GM12878 (cell line): Measurements from ENCODE around the gene AGPAT2.

Experiments
- ATF3 ChIP-seq: IDR thresholded peaks from 2 replicates; pipeline ENCODE4 v1.6.1; 2011; ENCODE audit warnings: low read depth, mild to moderate bottlenecking, low read length, moderate library complexity, borderline replicate concordance; ENCODE audit errors: extremely low read depth
- CREM ChIP-seq: IDR thresholded peaks from 2 replicates; pipeline ENCODE4 v1.6.1; 2014; ENCODE audit warnings: antibody characterized with exemption, low read depth
- CTCF ChIP-seq, 3 experiments: IDR thresholded peaks in 2 of 3; conservative IDR thresholded peaks in 1 of 3; 2 replicates each; pipeline ENCODE4 v1.5.1; 2011; ENCODE audit warnings: low read depth in 3 of 3, low read length in 3 of 3, mild to moderate bottlenecking in 3 of 3, control low read depth in 2 of 3, moderate library complexity in 2 of 3, inconsistent platforms in 1 of 3, mixed read lengths in 1 of 3; ENCODE audit not compliant: control insufficient read depth in 2 of 3, insufficient read depth in 1 of 3; ENCODE audit errors: extremely low read depth in 1 of 3
- NFIC ChIP-seq: IDR thresholded peaks from 2 replicates; pipeline ENCODE4 v1.6.1; 2012; ENCODE audit warnings: low read depth, mild to moderate bottlenecking, inconsistent platforms, low read length, moderate library complexity
- POLR2AphosphoS2 ChIP-seq: IDR thresholded peaks from 2 replicates; pipeline ENCODE4 v1.6.1; 2011; ENCODE audit warnings: low read depth, mild to moderate bottlenecking, low read length, improper control_type of control experiment, moderate library complexity
- POLR2AphosphoS5 ChIP-seq: IDR thresholded peaks from 2 replicates; pipeline ENCODE4 v1.6.1; 2011; ENCODE audit warnings: mild to moderate bottlenecking, low read length, inconsistent platforms
- SREBF2 ChIP-seq: IDR thresholded peaks from 2 replicates; pipeline ENCODE4 v1.6.1; 2012; ENCODE audit warnings: mild to moderate bottlenecking, low read length
- TAF1 ChIP-seq: IDR thresholded peaks from 2 replicates; pipeline ENCODE4 v1.6.1; 2011; ENCODE audit warnings: mild to moderate bottlenecking, low read depth, low read length, borderline replicate concordance
- TARDBP ChIP-seq: IDR thresholded peaks from 2 replicates; pipeline ENCODE4 v1.6.1; 2016; ENCODE audit warnings: borderline replicate concordance
- TBL1XR1 ChIP-seq: IDR thresholded peaks from 2 replicates; pipeline ENCODE4 v1.6.1; 2012; ENCODE audit warnings: low read depth, low read length, improper control_type of control experiment

GRCh38 chr9:136728548-136729123 is 41.4 kb upstream of the AGPAT2 start:
- TF ChIP-seq CTCF (IDR thresholded peaks at IDR 0.05 in 2 of 3, conservative IDR thresholded peaks at IDR 0.05 in 1 of 3; ENCODE audit: control insufficient read depth in 2 of 3, extremely low read depth in 1 of 3, insufficient read depth in 1 of 3, low read depth in 3 of 3, low read length in 3 of 3) = no peak
- no peak for TF ChIP-seq POLR2AphosphoS5
- TF ChIP-seq TAF1 = no peak
- TF ChIP-seq ATF3 = no peak
- TF ChIP-seq NFIC = no peak
- no peak for TF ChIP-seq SREBF2
- no peak for TF ChIP-seq TARDBP
- TF ChIP-seq CREM = no peak
- TF ChIP-seq POLR2AphosphoS2 = no peak
- TF ChIP-seq TBL1XR1 = 0 out of 2 replicates have a peak, but pooled peaks have one; percentile 22
